OCI-LY7 (cell line): ENCODE results near the gene PCBP3.

Experiments used
- EZH2phosphoT487 ChIP-seq: fragments of 200-600 bp; sonication (generic); IDR thresholded peaks from 2 replicates; pipeline ENCODE4 v1.6.1; 2018; ENCODE audit warnings: low read depth, borderline replicate concordance, mild to moderate bottlenecking, mixed run types, antibody characterized with exemption, low read length, moderate library complexity, mixed read lengths
- TF ChIP-seq, protein P1 (sequence below): fragments of 200-600 bp; sonication (generic); conservative IDR thresholded peaks from 2 replicates; pipeline ENCODE4 v1.5.1; 2014; ENCODE audit warnings: mild to moderate bottlenecking, antibody characterized with exemption, low read length, moderate library complexity, mixed read lengths

DNA sequence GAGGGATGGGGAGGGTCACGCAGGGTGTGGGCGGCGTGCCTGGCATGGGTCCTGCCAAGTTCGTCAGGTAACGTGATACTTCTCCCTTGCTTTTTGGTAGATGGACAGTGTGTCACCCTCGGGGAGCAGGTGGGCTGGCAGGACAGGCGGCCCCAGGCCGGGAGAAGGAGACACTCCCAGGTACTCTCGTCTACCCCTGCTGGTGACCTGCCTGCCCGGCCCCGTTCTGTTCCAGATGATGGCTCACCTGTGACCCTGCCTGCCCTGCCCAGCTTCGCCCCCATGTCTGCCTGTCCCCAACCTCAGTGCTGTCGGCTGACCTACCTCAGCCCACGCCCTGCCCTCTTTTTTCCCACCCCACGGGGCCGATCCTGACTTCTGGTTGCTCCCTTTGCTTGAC, 144.7 kb downstream of the PCBP3 start:
- TF ChIP-seq, protein P1, sequence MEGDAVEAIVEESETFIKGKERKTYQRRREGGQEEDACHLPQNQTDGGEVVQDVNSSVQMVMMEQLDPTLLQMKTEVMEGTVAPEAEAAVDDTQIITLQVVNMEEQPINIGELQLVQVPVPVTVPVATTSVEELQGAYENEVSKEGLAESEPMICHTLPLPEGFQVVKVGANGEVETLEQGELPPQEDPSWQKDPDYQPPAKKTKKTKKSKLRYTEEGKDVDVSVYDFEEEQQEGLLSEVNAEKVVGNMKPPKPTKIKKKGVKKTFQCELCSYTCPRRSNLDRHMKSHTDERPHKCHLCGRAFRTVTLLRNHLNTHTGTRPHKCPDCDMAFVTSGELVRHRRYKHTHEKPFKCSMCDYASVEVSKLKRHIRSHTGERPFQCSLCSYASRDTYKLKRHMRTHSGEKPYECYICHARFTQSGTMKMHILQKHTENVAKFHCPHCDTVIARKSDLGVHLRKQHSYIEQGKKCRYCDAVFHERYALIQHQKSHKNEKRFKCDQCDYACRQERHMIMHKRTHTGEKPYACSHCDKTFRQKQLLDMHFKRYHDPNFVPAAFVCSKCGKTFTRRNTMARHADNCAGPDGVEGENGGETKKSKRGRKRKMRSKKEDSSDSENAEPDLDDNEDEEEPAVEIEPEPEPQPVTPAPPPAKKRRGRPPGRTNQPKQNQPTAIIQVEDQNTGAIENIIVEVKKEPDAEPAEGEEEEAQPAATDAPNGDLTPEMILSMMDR: no peak
- TF ChIP-seq EZH2phosphoT487: no peak
